Measurements from ENCODE around the gene RAB11FIP2. TPM values are rescaled to one million over a fixed set of nuclear protein-coding genes. Genes with fewer than 3 reads are reported as not detected.

The RAB11FIP2 gene
- total and polyA plus RNA-seq, 2 of the 8 experiments (the other 6 are each of a cell fraction or from before 2014, with no cell fraction given): 3.1 to 12.7 TPM

DNA sequence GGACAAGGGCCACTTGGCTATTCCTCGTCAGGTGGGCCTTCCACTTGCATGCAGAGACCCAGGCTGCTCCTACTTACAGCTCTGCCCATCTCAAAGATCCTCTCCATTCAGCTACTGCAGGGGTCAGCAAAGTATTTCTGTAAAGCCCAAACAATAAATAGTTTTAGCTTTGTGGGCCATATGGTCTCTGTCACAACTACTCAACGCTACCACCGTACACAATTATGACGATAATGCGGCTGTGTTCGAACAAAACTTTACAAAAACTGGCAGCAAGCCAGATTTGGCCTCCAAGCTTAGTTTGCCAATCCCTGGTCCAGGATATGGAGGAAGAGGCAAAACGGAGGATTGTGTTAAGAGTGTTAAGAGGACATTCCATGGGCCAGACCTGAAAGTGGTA, 12.8 kb downstream of the RAB11FIP2 start:
- Histone ChIP-seq H3K4me2 (ENCODE audit: insufficient read depth in 1 of 2, low read depth in 2 of 2, low read length in 2 of 2) (no peak overlapping the region), H2AK5ac (ENCODE audit: low read depth, low read length) (no peak overlapping the region), H3K27me3 (replicated peaks in 1 of 4; ENCODE audit: control insufficient read depth in 3 of 4, extremely low read depth in 1 of 4, insufficient read depth in 3 of 4, low read length in 3 of 4) (no peaks in the 10 kb centered on the region), H4K5ac (ENCODE audit: insufficient read length, low read depth, low read length) (no peak overlapping the region), H3K4ac (replicated peaks; ENCODE audit: insufficient read length, low read depth, low read length) (no peak overlapping the region), H3K4me3 (ENCODE audit: extremely low read depth in 1 of 4, insufficient read depth in 2 of 4, low read depth in 3 of 4, low read length in 4 of 4) (no peak overlapping the region), H4K8ac (ENCODE audit: extremely low read depth, insufficient read depth, low read length) (no peak overlapping the region), H2BK120ac (replicated peaks; ENCODE audit: low read depth, low read length) (no peak overlapping the region), H3K23me2 (ENCODE audit: low read depth, low read length) (no peaks in the 10 kb centered on the region), H3K79me2 (ENCODE audit: control insufficient read depth in 1 of 2, insufficient read depth in 2 of 2, low read length in 2 of 2) (no peaks in the 10 kb centered on the region), H3K36me3 (ENCODE audit: control insufficient read depth in 2 of 4, insufficient read depth in 4 of 4, low read length in 3 of 4) (peaks cover 0 to 3% (median 0%) of the 10 kb centered on the region in 4 experiments; a peak in 1 of 8 replicates), H3K9me3 (ENCODE audit: insufficient read depth in 2 of 2, low read depth in 1 of 2, low read length in 1 of 2) (no peaks in the 10 kb centered on the region), H3K4me1 (replicated peaks in 1 of 4; ENCODE audit: control insufficient read depth in 3 of 4, insufficient read depth in 4 of 4, low read length in 3 of 4) (peaks cover 0 to 6% (median 1%) of the 10 kb centered on the region in 4 experiments; a peak in 3 of 7 replicates), H3K9ac (replicated peaks in 1 of 4; ENCODE audit: extremely low read depth in 1 of 4, low read depth in 3 of 4, low read length in 3 of 4) (no peak overlapping the region), H3K79me1 (ENCODE audit: low read depth, low read length) (no peaks in the 10 kb centered on the region; the same call in 1 of the 2 replicates), H3K56ac (replicated peaks; ENCODE audit: insufficient read length, low read depth, low read length) (no peak overlapping the region), H2AFZ (ENCODE audit: low read length) (no peak overlapping the region), H3K14ac (ENCODE audit: insufficient read length) (no peak overlapping the region), H2BK15ac (ENCODE audit: low read length) (no peak overlapping the region), H4K91ac (replicated peaks; ENCODE audit: insufficient read length, low read length) (no peak overlapping the region), H3K27ac (ENCODE audit: low read depth, low read length) (no peak overlapping the region), H3K23ac (ENCODE audit: insufficient read length) (no peak overlapping the region), H4K20me1 (replicated peaks in 1 of 2; ENCODE audit: control insufficient read depth in 1 of 2, insufficient read depth in 2 of 2, low read length in 2 of 2) (no peaks in the 10 kb centered on the region), H2BK5ac (ENCODE audit: low read depth, low read length) (no peak overlapping the region), H2BK20ac (ENCODE audit: low read length) (no peak overlapping the region), H3K18ac (ENCODE audit: extremely low read depth, low read length) (no peak overlapping the region), H2BK12ac (ENCODE audit: low read depth, low read length) (no peak overlapping the region)
- DNase-seq (ENCODE audit: low read depth in 1 of 2, low spot score in 2 of 2) (no peak), FAIRE-seq (no peak)
- TF ChIP-seq RAD21 (IDR thresholded peaks at IDR 0.05 in 1 of 2, conservative IDR thresholded peaks at IDR 0.05 in 1 of 2; ENCODE audit: low read depth in 2 of 2, low read length in 2 of 2) (peak in 1 of 2 experiments; percentile 35; a peak in 2 of 4 replicates), CTCF (IDR thresholded peaks at IDR 0.05; ENCODE audit: control extremely low read depth in 1 of 3, insufficient read depth in 1 of 3, low read depth in 1 of 3, low read length in 3 of 3) (no peak)
- 82% methylated on average over 7 of the region's 7 CpGs; no CpG with 5 or more reads in 1 of the 2 experiments for WGBS, 2 experiments (ENCODE audit: extremely low coverage in 1 of 2, insufficient coverage in 1 of 2, insufficient read length in 1 of 2, insufficient replicate concordance in 2 of 2, low coverage in 1 of 2, low lambda C conversion rate in 2 of 2, missing lambda C conversion rate in 1 of 2)
- POLR2A ChIA-PET (ENCODE audit: partially characterized antibody): interaction anchor here (1.4 kb wide), 1 partner anchor 11 kb away, joined by 3 read pairs; no protein-coding TSS in a partner anchor
- CTCF ChIA-PET (ENCODE audit: partially characterized antibody): interaction anchor here (1.0 to 1.1 kb wide), 2 partner anchors 12 to 72 kb away, joined by 3 read pairs; no protein-coding TSS in a partner anchor
